ENCODE results near the gene RO60.
"Not testable (repeated sequence)": the region's sequence is repeated elsewhere in the genome, so short reads cannot be mapped to it uniquely, and the experiment has no call there.

The RO60 gene
- 61.6 to 172 (median 95.5) reads per million in 17 experiments for total RNA-seq

GRCh38 chr1:193059282-193060114 is at the start of gene RO60, which contains the start of gene UCHL5:
Gene RO60, plus strand, starts transcription at chr1:193059612. Its CDS starts 9,443 bp downstream, at chr1:193069055.
Gene UCHL5, minus strand, starts transcription at chr1:193059360. Its CDS starts 100 bp downstream, at chr1:193059260.
- DNase-seq, result peak; percentile 97 to 99 (median 98)

- no peak for DNase-seq
Measured at GRCh38 chr1:193011406-193011805, 48.0 kb upstream of the RO60 start.

- DNase-seq, result peak in 3 of 4 experiments; percentile 3 to 49 (median 40)
Measured at GRCh38 chr1:193013005-193013404, 46.4 kb upstream of the RO60 start.

- no peak for DNase-seq
Measured at GRCh38 chr1:193013707-193014106, 45.7 kb upstream of the RO60 start.

GRCh38 chr1:193014400-193014799 is 45.0 kb upstream of the RO60 start:
- DNase-seq, result no peak

- no peak for DNase-seq
Measured at GRCh38 chr1:193016788-193017187, 42.6 kb upstream of the RO60 start.

GRCh38 chr1:193019442-193020026 is 39.9 kb upstream of the RO60 start:
- peak; percentile 30 to 85 (median 69) for DNase-seq

GRCh38 chr1:193025218-193025617 is 34.2 kb upstream of the RO60 start:
- no peak for DNase-seq

GRCh38 chr1:193030280-193030679 is 29.1 kb upstream of the RO60 start:
- DNase-seq, result no peak

GRCh38 chr1:193031431-193031830 is 28.0 kb upstream of the RO60 start:
- DNase-seq, result peak in 2 of 4 experiments; percentile 25 to 39

GRCh38 chr1:193032643-193033427 is 26.6 kb upstream of the RO60 start:
- DNase-seq, result not testable (repeated sequence)

GRCh38 chr1:193033610-193034009 is 25.8 kb upstream of the RO60 start:
- no peak for DNase-seq

- no peak for DNase-seq
Measured at GRCh38 chr1:193036337-193037047, 22.9 kb upstream of the RO60 start.

- no peak for DNase-seq
Measured at GRCh38 chr1:193040011-193040410, 19.4 kb upstream of the RO60 start.

GRCh38 chr1:193042766-193043691 is 16.4 kb upstream of the RO60 start:
- no peak for DNase-seq

- DNase-seq, result not testable (repeated sequence)
Measured at GRCh38 chr1:193048913-193049312, 10.5 kb upstream of the RO60 start.

GRCh38 chr1:193054169-193054675 is 5.2 kb upstream of the RO60 start:
- no peak for DNase-seq

- peak; percentile 79 to 89 (median 86) for DNase-seq
Measured at GRCh38 chr1:193058529-193059281, 707 bp upstream of the RO60 start.

GRCh38 chr1:193060115-193060403 is 647 bp downstream of the RO60 start:
- no peak for DNase-seq

GRCh38 chr1:193060406-193060805 is 994 bp downstream of the RO60 start:
- DNase-seq, result peak in 1 of 4 experiments; percentile 3

Measured in suppressor macrophage (primary cell).